ENCODE data around the gene IVL. TPM values are rescaled to one million over a fixed set of nuclear protein-coding genes. Genes with fewer than 3 reads are reported as not detected.

IVL gene
- total RNA-seq, 2 experiments from 2014 or later, result not detected

- H3K9me3 Mint-ChIP-seq, result no peaks in the 10 kb centered on the region
- H3K4me3 ChIP-seq (ENCODE audit: low read length), result no peak overlapping the region
- TF ChIP-seq, protein P1, sequence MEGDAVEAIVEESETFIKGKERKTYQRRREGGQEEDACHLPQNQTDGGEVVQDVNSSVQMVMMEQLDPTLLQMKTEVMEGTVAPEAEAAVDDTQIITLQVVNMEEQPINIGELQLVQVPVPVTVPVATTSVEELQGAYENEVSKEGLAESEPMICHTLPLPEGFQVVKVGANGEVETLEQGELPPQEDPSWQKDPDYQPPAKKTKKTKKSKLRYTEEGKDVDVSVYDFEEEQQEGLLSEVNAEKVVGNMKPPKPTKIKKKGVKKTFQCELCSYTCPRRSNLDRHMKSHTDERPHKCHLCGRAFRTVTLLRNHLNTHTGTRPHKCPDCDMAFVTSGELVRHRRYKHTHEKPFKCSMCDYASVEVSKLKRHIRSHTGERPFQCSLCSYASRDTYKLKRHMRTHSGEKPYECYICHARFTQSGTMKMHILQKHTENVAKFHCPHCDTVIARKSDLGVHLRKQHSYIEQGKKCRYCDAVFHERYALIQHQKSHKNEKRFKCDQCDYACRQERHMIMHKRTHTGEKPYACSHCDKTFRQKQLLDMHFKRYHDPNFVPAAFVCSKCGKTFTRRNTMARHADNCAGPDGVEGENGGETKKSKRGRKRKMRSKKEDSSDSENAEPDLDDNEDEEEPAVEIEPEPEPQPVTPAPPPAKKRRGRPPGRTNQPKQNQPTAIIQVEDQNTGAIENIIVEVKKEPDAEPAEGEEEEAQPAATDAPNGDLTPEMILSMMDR (IDR thresholded peaks at IDR 0.05), result no peak
- DNase-seq (no peak), ATAC-seq (ENCODE audit: poor library complexity) (no peak)
- H3K36me3 Mint-ChIP-seq (ENCODE audit: low read depth), result no peaks in the 10 kb centered on the region
- H3K9me3 ChIP-seq (ENCODE audit: control insufficient read depth in 1 of 2, insufficient read depth in 1 of 2, low read length in 2 of 2), result no peaks in the 10 kb centered on the region
- POLR2A ChIA-PET, result no interaction called here
- intact Hi-C loops (cut with DNase I, micrococcal nuclease), result no loop called here
- CTCF ChIA-PET, result no interaction called here
- H3K4me1 Mint-ChIP-seq (ENCODE audit: low read depth), result no peaks in the 10 kb centered on the region
- H3K27me3 ChIP-seq (ENCODE audit: control insufficient read depth in 1 of 2, insufficient read depth in 2 of 2, low read length in 2 of 2), result peaks cover 8 to 10% of the 10 kb centered on the region in 2 experiments
- H3K27me3 Mint-ChIP-seq, result peaks cover 57% of the 10 kb centered on the region
- H3K27ac Mint-ChIP-seq, result no peak overlapping the region
- no peaks in the 10 kb centered on the region for H3K36me3 ChIP-seq (ENCODE audit: insufficient read depth, low read length)
- no peak overlapping the region for H3K27ac ChIP-seq (ENCODE audit: low read depth in 1 of 2, low read length in 2 of 2)
- no peaks in the 10 kb centered on the region for H3K4me1 ChIP-seq (ENCODE audit: insufficient read depth, low read length)
- H3K4me3 Mint-ChIP-seq, result no peak overlapping the region
These were observed 9.4 kb downstream of the IVL start for GRCh38 chr1:152917794-152918193.

DNA sequence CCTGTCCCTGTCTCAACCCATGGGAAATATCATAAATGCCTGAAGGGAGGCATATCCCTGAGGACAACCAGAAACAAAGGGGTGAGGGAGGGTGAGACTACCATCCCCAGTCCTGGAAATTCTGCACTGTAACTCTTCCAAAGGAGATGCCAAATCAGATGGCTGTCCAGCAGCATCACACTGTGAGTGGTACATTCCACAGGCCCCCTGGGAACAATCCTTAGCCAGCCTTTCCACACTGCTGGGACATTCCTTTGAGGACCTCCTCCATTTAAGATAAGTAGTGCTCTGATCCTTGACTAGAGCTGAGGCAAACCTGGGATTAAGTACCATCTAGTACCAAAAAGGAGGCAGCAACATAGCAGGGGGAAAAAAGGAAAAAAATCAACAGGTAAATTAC lies 10.7 kb downstream of the IVL start:
- Mint-ChIP-seq H3K9me3 (no peaks in the 10 kb centered on the region), H3K4me1 (ENCODE audit: low read depth) (no peaks in the 10 kb centered on the region), H3K27ac (no peak overlapping the region), H3K36me3 (ENCODE audit: low read depth) (no peaks in the 10 kb centered on the region), H3K27me3 (peaks cover 59% of the 10 kb centered on the region), H3K4me3 (no peak overlapping the region)
- TF ChIP-seq, protein P1 (IDR thresholded peaks at IDR 0.05), result no peak
- ChIA-PET POLR2A (no interaction called here), CTCF (interaction anchor here (0.6 kb wide), 1 partner anchor 29 kb away, joined by 3 read pairs; no protein-coding TSS in a partner anchor)
- ATAC-seq (ENCODE audit: poor library complexity) (no peak), DNase-seq (no peak)
- Histone ChIP-seq H3K27me3 (ENCODE audit: control insufficient read depth in 1 of 2, insufficient read depth in 2 of 2, low read length in 2 of 2) (peaks cover 8% of the 10 kb centered on the region in 2 experiments), H3K36me3 (ENCODE audit: insufficient read depth, low read length) (no peaks in the 10 kb centered on the region), H3K27ac (ENCODE audit: low read depth in 1 of 2, low read length in 2 of 2) (no peak overlapping the region), H3K9me3 (ENCODE audit: control insufficient read depth in 1 of 2, insufficient read depth in 1 of 2, low read length in 2 of 2) (no peaks in the 10 kb centered on the region), H3K4me3 (ENCODE audit: low read length) (no peak overlapping the region), H3K4me1 (ENCODE audit: insufficient read depth, low read length) (no peaks in the 10 kb centered on the region)
- intact Hi-C loops (cut with DNase I, micrococcal nuclease), result no loop called here

DNA sequence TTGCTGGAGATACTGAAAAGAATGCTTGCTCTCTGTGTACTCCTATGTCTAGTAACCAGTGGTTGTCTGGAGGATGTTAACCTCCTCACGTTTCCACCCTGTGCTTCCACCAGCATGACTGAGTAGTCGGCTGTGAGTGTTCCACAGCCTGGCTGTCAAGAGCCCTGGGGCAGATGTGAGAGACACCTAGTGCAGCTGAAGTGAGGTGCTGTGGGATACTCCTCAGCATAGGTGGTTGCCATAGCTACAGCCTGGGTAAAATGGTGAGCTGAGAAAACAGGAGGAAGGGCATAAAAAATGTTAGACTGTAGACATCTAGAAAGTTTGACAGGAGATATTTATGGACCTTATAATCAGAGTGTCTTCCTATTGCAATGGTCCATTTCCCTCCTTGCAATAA lies 15.8 kb downstream of the IVL start:
- Histone ChIP-seq H3K4me1 (ENCODE audit: insufficient read depth, low read length) (no peaks in the 10 kb centered on the region), H3K4me3 (ENCODE audit: low read length) (no peak overlapping the region), H3K36me3 (ENCODE audit: insufficient read depth, low read length) (no peaks in the 10 kb centered on the region), H3K27ac (ENCODE audit: low read depth in 1 of 2, low read length in 2 of 2) (no peak overlapping the region), H3K27me3 (ENCODE audit: control insufficient read depth in 1 of 2, insufficient read depth in 2 of 2, low read length in 2 of 2) (peaks cover 4% of the 10 kb centered on the region in 2 experiments), H3K9me3 (ENCODE audit: control insufficient read depth in 1 of 2, insufficient read depth in 1 of 2, low read length in 2 of 2) (no peaks in the 10 kb centered on the region)
- POLR2A ChIA-PET, result no interaction called here
- DNase-seq (no peak), ATAC-seq (ENCODE audit: poor library complexity) (no peak)
- H3K9me3 Mint-ChIP-seq, result no peaks in the 10 kb centered on the region
- H3K4me3 Mint-ChIP-seq, result no peak overlapping the region
- H3K27ac Mint-ChIP-seq, result no peak overlapping the region
- no peaks in the 10 kb centered on the region for H3K4me1 Mint-ChIP-seq (ENCODE audit: low read depth)
- TF ChIP-seq, protein P1 (IDR thresholded peaks at IDR 0.05), result no peak
- peaks cover 54% of the 10 kb centered on the region for H3K27me3 Mint-ChIP-seq
- CTCF ChIA-PET, result no interaction called here
- H3K36me3 Mint-ChIP-seq (ENCODE audit: low read depth), result no peaks in the 10 kb centered on the region
- intact Hi-C loops (cut with DNase I, micrococcal nuclease), result no loop called here
